Fibroblast of villous mesenchyme (primary cell): ENCODE data around the gene HMGXB3. TPM values are rescaled to one million over a fixed set of nuclear protein-coding genes. Genes with fewer than 3 reads are reported as not detected.

Experiments
- DNase-seq: peaks from one replicate; pipeline ENCODE4 v3.0.0-alpha.2; 2010; ENCODE audit warnings: low read depth
- H3K4me3 ChIP-seq: 2 replicates; pipeline ENCODE4 v1.5.1; 2011; ENCODE audit warnings: low read depth, mild to moderate bottlenecking, low read length
- total RNA-seq: library from RNA; depleted of rRNA; stranded (reverse); fragments of >200 nt; gene quantifications from 2 replicates; pipeline ENCODE4 v1.2.3, GENCODE V29; 2012
- TF ChIP-seq, protein P1 (sequence below): IDR thresholded peaks from 2 replicates; pipeline ENCODE4 v1.5.1; 2012; ENCODE audit warnings: low read depth, mild to moderate bottlenecking, low read length; ENCODE audit not compliant: insufficient read depth

Gene HMGXB3
- total RNA-seq, 1 donor, result 45.3 TPM

DNA sequence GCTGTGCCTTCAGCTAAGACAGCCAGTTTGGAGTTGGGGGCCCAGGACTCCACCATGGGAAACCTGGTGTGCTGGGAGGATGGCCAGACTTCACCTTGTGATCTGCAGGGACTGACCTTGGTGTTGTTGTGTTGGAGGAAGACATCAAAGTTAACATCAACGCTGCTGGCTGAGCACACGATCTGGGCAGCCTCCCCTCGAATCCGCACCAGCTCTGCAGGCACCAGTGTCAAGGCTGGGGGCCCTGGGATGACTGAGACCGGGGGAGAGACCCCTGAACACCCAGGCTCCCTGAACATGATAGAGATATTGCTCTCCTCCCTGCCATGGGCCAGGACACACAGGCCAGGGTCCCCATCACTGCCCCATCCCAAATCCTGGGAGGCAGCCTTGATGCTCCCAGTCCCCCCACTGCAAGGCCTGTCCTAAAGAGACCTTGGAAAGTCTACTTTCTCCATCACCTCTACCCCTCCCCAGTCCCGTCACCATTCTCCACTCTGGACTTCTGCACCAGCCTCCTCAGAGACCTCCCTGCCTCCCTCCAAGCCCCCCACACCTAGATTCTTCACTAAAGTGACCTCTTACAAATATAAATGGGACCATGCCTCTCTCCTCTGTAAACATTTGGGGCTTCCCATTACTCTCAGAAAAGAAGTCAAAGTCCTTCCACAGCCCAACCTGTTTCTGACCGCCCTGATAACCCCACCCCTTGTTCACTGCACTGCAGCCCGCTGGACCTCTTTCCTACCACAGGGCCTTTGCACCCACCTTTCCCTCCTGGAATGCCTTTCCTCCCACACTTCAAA, 77.7 kb downstream of the HMGXB3 start:
- H3K4me3 ChIP-seq, result no peak overlapping the region
- DNase-seq, result no peak
- TF ChIP-seq, protein P1, sequence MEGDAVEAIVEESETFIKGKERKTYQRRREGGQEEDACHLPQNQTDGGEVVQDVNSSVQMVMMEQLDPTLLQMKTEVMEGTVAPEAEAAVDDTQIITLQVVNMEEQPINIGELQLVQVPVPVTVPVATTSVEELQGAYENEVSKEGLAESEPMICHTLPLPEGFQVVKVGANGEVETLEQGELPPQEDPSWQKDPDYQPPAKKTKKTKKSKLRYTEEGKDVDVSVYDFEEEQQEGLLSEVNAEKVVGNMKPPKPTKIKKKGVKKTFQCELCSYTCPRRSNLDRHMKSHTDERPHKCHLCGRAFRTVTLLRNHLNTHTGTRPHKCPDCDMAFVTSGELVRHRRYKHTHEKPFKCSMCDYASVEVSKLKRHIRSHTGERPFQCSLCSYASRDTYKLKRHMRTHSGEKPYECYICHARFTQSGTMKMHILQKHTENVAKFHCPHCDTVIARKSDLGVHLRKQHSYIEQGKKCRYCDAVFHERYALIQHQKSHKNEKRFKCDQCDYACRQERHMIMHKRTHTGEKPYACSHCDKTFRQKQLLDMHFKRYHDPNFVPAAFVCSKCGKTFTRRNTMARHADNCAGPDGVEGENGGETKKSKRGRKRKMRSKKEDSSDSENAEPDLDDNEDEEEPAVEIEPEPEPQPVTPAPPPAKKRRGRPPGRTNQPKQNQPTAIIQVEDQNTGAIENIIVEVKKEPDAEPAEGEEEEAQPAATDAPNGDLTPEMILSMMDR, result no peak

DNA sequence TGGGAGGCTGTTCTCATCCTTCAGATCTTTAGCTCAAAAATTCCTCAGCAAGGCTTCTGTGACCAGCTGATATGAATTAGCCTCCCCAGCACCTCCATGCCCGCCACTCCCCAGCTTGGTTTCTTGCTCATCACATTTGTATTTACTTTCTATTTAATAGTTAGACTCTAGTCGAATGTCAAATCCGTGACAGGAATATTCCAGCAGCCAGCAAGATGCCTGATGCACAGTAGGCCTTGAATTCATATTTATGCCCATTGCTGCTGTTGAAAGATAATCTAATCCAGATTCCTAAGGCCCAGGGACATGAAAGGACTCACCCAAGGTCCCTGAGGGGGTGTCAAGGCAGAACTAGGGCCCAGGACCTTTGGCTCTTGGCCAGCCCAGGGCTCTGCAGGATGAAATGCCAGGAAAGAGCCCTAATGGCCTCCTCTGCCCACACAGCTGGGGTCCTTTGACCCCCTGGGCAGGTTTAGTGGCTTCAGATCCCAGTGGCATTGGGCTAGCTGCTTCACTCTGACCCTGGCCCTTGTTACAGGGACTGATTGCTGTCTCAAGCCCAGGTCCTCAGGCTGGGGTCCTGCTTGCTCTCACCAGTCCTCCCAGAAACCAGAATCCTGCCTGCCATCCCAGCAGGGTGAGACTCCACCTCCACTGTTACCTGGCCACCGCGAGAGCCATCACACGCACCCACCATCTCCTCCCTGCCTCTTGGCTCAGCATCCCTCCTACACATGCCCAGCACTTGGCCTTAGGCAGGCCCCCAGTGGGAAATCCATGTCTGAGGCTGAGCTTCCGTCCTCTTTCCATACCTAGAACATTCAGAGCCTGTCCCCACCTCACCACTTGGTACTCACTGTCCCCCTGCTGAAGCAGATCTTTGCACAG, 78.5 kb downstream of the HMGXB3 start:
- DNase-seq, result no peak
- TF ChIP-seq, protein P1, result no peak

DNA sequence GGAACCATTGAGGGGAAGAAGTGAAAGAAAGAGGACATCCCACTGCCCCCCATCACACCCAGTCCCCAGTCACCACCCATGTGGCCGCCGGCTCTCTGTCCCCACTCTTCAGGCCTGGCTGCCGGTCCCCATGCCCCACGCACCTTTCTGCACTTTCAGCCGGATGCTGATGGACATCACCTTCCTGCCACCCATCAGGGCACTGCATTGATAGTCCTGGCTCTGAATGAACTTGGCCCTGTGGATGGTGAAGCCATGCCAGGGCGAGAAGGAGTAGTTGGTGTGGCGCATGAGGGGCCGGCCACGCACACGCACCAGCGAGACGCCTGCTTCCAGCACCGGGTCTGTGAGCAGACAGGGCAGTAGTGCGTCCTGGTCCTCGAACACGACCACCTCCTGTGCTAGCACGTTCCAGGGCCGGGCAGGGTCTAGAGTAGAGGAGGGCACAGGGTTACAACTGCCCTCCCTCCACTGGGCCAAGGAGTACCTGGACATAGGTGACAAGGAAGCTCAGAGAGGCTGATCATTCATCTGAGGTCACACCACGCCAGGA, 79.4 kb downstream of the HMGXB3 start:
- DNase-seq, result no peak
- H3K4me3 ChIP-seq, result no peak overlapping the region
- TF ChIP-seq, protein P1, result no peak

More for the DNA sequence above, 78.5 kb downstream of the HMGXB3 start:
- H3K4me3 ChIP-seq, result no peak overlapping the region

DNA sequence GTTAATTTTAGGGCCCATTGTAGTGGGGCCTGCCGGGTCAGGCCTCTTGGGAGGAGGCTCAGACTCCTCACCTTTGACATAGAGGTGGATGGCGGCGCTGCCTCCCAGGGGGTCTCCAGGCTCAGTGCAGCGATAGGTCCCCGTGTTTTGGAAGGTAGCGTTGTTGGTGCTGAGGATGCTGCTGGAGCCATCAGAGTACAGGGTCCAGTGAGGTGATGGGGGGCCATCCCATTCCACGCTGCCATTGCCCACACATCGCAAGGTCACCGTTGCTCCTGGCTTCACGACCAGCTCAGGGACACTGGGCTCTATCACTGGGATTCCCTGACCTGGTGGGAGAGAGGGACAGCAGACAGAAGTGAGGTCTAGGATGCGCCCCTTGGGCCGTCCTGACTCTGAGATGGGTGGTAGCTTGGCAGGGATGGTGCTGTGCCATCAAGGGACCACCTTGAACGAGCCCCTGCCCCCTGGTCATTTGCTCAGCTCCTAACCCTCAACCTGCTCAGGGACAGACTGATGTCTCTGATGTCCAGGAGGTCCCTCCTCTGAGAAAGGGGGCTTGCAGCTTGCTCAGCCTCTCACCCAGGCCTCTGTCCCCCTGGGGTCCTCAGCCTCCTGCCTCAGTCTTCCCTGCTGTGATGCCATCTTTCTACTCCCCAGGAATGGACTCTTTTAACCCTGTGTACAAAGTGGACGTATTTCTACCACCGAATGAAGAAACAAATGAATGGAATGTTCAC, 80.3 kb downstream of the HMGXB3 start:
- H3K4me3 ChIP-seq, result no peak overlapping the region
- TF ChIP-seq, protein P1, result no peak
- DNase-seq, result no peak

DNA sequence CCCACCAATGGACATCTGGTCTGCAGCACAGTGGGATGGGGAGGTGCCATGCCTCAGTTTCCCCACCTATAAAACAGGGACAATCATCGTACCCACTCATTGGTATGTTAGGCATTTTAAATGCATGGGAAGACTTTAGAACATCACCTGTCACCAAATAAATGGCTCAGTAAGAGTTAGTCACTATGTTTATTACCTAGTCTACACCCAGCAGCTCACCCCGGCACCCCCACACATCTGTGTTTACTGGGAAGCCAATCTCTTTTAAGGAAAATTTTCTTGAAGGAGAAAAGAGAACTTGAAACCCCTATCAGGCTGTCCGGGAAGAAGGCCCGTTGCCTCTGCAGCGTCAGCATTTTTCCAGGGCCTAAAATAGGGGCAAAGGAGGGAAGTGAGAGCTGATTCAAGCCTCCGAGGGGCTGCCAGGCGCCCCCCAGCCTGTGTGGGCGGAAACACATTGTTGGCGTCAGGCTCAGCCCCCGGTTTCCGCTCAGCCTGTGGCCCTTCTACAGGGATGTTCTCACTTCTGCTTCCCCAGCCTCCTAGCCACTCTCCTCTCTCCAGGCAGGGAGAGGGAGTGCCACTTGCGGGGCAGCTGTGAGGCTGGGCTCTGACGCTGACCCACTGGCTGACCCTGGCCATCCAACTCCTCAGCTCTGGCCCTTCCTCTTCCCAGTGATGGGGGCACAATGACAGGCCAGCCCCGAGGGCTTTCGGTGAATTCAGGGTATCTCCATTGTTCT, 81.2 kb downstream of the HMGXB3 start:
- no peak overlapping the region for H3K4me3 ChIP-seq
- TF ChIP-seq, protein P1, result no peak
- DNase-seq, result peak; percentile 45

DNA sequence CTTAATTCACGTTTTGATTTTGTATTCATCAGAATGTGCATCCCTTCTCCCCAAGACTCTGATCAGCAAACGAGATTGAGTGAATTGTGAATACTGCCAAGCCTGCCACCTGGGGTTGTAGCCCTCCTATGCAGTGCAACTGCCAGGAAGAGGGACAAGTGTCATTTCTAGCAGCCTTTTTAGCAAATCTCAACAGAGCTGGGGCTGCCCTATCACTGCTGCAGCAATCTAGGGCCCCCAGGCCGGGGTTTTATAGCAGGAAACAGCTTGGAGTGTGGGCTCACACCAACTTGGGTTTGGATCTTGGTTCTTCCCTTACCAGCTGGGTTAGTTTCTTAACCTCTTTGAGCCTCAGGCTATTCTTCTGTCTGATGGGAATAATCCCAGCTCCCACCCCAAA, 81.8 kb downstream of the HMGXB3 start:
- TF ChIP-seq, protein P1, result no peak
- no peak overlapping the region for H3K4me3 ChIP-seq
- DNase-seq, result no peak
